ENCODE measurements around the gene CACHD1. TPM values are rescaled to one million over a fixed set of nuclear protein-coding genes. Genes with fewer than 3 reads are reported as not detected.

The CACHD1 gene
- total RNA-seq, 1 donor from 2014 or later: 9.6 TPM

DNA sequence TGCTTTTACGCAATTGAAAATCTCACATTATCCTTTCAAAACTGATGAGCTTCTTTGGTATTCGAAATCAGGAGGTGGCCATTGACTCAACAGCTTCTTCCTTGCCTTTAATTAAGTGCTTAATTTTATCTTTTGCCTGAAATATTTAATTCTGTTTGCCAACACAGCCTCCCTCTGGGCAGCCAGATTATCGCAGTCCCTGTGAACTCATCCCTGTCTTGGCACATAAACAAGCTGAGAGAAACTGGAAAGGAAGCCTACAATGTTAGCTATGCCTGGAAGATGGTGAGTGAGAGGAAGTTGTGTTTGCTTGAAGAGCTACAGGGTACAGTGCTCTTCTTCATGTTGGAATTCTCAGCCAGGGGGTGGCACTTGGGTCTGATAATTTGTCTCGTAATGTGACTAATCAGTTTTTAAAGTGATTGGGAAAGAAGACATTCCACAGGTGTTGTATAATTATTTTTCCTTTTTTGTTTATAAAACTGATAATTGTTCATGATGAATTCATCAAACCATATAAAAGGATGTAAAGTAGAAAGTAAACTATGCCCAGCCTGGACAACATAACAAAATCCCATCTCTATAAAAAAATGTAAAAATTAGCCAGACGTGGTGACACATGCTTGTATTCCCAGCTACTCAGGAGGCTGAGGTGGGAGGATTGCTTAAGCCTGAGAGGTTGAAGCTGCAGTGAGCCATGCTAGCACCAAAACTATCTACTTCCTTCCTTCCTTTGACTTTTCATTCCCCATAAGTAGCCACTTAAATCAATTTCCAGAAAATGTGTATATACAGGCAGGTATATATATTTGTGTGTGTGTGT is 184.8 kb downstream of the CACHD1 start:
- no peak for DNase-seq (ENCODE audit: low spot score)

DNA sequence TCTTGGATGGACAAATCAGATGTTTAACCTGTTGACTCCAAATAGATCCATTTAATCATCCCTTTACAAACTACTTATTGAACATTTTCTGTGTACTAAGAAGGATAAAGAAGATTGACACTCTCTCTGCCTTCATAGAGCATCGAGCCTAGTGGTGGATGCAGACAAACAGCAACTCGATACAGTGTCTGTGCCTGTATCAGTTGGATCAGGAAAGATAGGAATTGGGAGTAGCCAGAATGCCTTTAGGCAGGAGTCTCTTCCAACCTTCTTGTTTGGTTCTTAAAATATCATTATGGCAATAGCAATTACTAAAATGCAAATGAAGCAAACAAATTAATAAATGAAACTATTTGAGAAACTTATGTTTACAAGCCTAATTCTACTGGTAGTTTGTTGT is 185.9 kb downstream of the CACHD1 start:
- DNase-seq (ENCODE audit: low spot score): no peak

DNA sequence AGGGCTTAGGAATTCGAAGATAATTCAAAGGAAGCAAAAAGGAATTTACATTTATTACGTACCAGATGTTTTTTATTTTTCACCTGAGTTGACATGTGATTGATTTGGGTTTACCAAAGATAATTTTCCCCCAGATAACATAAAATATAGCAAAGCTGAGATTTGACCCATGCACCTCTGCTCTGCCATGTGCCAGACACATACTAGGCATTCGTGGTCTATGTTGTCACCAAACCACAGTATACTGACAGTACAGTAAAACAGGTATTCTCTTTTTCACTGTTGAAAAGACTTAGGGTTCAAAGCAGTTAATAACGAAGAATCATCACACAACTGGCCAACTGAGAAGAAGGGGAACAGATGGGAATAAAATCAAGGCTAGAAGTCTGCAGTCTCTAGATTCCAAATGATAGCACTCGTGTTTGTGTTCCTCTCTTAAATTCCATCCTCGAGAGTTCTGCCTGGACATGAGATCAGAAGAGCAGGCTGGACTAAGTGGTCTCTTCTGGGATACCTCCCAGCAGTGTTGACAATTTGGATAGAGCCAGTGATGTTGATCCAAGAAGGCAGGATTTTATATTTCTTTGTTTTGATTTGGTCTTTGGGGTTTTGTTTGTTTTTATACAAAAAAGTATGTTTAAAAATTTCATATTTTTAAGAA is 189.7 kb downstream of the CACHD1 start:
- DNase-seq (ENCODE audit: low spot score): no peak

DNA sequence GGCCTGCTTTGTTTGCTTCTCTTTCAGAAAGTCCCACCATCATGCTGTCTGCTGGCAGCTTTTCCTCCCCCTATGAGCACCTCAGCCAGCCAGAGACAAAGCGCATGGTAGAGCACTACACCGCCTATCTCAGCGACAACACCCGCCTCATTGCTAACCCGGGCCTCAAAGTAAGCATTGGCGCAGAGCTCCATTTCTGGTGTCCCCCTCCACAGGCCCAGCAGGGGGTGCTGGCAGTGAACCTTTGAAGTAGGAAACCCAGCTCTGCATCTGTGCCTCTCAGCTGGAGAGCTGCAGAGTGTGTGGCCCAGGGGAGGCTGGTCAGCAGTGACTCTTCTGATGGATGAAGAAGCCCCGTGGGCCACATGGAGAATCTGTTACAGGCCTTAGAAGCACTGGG is 193.7 kb downstream of the CACHD1 start:
- no peak for DNase-seq (ENCODE audit: low spot score)

DNA sequence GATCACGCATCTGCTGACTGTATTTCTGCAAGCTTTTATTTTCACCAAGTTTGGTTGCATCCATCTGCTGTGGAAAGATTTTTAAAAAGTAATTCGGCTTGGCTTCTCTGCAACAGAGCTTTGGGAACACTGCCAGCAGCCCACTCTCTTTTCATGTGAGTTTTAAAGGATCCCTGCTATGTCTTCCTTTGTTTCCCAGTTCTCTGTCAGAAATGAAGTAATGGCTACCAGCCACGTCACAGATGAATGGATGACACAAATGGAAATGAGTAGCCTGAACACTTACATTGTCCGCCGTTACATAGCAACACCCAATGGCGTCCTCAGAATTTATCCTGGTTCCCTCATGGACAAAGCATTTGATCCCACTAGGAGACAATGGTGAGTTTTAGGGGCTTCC is 194.4 kb downstream of the CACHD1 start:
- DNase-seq (ENCODE audit: low spot score): no peak

DNA sequence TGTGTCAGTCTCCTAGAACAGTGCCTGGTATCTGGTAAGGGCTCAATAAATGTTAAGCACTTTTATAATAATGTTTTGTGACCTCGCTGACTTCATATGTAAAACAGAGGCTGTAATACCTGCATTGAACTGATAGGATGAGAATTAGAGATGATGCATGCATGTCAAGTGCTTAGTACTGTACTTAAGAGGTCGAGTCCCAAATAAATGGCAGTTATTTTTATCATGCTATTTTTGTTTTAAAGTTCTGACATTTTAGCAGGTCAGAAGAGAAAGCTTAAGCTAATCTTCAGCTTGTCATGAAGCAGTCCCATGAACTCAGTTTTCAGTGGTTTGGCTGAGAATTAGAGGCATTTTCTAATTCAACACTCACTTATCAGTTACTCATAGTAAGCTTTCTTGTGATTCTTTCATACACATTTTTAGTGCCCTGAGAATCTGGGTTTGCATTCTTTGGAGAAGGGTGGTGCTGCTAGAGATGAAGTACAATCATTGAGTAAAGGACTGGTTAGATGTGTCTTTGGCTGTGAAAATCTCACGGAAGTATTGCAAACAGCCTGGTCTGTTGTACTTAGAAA is 199.3 kb downstream of the CACHD1 start:
- peak; percentile 55 for DNase-seq (ENCODE audit: low spot score)

DNA sequence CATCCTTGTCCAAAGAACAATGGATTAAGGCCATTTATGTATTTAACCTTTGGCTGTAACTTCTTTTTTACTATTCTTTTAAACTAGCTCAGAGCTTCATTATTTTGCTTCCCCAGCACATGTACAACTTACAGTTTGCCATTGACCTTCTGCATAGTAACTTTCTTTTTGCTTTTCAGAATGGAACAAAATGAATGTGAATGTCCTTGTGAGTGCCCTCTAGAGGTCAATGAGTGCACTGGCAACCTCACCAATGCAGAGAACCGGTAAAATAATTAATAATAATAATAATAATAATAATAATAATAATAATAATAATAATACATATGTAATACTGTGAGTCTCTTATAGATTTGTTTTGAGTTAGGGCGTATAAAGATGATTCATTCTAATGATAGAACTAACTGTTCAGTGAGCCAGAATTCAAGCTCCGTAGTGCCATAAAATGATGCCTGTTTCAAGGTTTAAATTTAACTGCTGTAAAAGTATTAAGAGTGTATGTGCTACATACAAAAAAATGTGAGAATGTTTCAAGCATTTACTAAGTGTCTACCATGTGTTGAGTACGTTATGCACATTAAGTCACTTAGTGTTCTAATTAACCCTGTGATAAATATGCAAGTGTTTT is 205.9 kb downstream of the CACHD1 start:
- peak; percentile 33 for DNase-seq (ENCODE audit: low spot score)

DNA sequence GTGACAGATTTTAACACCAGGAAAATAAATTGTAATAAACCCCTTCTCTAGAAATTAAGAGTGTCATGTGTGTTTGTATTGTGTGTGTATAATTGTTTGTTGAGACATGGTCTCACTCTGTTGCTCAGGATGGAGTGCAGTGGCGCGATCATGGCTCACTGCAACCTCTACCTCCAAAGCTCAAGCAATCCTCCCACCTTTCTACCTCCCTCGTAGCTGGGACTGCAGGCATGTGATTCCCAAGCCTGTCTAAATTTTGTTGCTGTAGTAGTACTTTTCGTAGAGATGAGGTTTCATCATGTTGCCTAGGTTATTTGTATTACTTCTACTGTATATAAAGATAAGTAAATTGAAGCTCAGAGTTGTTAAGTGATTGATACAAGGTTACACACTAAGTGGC is 206.5 kb downstream of the CACHD1 start:
- no peak for DNase-seq (ENCODE audit: low spot score)

DNA sequence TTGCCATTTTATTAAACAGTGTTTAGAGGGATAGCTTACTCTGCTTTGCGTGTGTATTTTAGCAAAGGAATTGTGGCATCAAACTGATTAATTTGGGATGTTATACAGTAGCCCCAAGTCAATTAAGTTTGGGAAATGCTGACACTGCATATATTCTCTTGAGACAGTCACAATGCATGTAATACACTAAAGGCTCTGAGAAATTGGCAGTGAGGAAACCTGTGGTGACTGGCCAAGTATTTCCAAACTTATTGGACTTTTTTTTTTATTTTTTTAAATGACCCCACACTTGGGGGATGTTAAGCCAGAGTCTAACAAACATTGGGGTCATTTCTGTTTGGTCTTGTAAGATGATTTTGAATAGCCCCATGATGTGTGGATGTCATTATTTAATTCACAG is 207.6 kb downstream of the CACHD1 start:
- no peak for DNase-seq (ENCODE audit: low spot score)

DNA sequence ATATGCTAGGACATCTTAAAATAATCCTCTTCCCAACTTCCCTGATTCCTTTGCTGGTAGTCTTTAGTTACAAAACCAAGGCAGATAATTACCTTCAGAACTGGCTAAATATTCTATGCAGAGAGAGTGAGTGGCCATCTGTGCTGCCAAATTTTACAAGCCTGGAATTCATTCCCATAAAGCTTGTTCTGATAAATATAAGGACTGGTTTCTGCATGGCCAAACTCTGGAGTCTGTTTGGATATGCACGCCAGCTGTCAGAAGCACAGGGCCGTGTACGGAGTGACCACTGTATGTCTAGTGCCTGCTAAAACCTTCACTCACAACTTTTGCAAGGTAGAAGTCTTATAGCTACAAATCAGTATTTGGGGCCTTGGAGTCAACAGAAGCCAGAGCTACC is 208.4 kb downstream of the CACHD1 start:
- peak; percentile 50 for DNase-seq (ENCODE audit: low spot score)

DNA sequence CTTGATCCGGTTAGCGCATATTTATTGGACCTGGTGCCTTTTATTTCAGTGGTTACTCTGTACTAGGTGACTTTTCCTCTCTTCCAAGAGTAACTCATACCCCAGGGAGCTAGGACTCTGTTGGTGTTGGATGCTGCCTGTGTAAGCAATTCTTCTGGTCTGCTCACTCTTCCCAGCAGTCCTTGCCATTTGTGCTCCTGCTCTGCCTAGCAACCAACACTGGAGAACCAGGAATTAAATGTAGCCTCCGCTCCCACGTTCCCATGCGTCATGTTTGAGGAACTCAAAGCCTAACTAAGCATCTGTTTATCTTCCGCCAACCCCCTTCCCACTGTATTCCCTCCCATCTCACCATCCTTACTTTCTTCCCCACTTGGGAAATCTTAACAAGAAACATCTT is 209.2 kb downstream of the CACHD1 start:
- peak; percentile 72 for DNase-seq (ENCODE audit: low spot score)

DNA sequence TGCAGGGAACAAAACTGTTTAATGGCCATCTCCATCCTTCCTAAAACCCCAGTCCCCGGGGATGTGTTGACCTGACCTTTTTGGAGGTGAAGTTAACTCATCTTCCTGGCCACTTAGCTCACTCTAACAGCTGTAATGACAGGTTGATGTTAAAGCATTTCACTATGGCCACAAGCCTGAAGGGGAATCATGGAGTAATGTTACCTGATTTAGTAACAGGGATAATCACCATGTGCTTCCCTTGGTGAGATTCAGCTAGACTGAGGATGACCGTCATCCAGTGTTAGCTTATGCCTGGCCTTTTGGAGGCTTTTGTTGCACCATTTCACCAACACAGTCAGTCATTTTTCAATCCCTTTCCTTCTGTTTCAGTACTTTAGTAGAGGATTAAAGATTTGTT is 210.7 kb downstream of the CACHD1 start:
- DNase-seq (ENCODE audit: low spot score): no peak

DNA sequence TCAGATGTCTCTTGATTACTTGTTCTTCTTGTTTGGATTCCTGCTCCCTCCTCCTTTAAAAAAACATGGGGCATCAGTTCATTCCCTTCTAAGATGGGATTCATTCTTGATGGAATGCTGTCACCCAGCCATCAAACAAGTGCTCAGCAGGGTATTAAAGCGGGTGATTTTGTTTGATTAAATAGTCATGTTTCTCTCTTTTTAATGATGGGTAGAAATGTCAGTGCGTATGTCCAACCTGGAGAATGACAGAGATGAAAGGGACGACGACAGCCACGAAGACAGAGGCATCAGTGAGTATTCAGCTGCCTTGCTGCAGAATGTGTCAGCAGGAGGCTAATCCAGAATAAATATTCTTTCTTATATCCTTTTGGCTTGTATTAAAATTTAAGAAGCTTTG is 211.1 kb downstream of the CACHD1 start:
- DNase-seq (ENCODE audit: low spot score): no peak

DNA sequence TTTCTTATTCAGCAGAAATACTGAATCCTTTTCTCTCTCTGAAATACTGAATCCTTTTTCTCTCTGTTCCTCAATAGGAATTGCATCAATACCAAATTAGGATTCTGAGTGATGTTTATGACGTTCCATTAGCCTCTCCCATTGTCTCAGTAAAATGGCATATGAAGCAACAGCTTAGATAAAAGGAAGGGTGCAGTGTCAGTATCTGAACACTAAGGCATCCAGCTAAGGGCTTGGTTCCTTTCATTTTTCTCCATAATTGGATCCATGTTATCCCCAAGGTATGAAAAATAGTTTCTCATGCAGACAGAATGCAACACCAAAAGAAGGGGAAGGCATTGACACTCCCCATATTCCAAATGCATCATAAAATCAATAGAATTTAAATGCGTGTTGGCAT is 213.5 kb downstream of the CACHD1 start:
- DNase-seq (ENCODE audit: low spot score): no peak

DNA sequence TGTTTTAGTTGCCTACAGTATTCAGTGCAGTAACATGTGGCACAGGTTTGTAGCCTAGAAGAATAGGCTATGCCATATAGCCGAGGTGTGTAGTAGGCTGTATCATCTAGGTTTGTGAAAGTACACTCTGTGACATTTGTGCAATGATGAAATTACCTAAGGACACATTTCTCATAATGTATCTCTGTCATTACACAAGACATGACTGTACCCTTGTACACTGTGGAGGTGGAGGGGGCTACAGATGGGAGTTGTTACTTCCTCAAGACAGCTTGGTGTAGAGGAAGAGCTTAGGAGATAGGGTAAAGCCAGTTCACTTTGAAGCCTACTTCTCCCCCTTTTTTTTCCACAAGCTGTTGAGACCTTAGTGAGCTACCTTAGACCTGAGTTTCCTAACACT is 215.3 kb downstream of the CACHD1 start:
- DNase-seq (ENCODE audit: low spot score): no peak

DNA sequence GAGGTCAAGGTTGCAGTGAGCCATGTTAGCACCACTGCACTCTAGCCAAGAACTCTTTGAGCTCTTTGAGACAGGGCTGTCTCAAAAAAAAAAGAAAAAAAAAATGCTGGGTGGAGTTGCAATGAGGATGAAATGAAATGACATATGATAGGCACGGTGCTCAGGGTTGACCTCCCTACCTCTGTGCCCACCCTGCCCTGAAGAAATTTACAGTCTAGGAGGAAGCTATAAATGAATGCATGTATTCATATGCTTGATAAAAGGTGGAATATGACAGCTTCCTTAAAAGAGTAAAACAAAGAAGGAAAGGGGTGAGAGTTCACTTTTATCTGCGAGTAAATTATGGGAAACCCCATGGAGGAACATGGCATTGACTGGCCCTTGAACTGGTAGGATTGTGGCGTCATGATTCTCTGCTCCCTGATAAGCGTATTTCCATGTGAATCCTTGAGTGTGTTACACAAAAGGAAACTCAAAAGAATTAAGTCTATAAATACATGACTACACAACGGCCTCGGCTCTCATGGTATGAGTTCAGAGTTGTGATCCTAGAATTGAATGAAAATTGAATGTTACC is 215.9 kb downstream of the CACHD1 start:
- no peak for DNase-seq (ENCODE audit: low spot score)

DNA sequence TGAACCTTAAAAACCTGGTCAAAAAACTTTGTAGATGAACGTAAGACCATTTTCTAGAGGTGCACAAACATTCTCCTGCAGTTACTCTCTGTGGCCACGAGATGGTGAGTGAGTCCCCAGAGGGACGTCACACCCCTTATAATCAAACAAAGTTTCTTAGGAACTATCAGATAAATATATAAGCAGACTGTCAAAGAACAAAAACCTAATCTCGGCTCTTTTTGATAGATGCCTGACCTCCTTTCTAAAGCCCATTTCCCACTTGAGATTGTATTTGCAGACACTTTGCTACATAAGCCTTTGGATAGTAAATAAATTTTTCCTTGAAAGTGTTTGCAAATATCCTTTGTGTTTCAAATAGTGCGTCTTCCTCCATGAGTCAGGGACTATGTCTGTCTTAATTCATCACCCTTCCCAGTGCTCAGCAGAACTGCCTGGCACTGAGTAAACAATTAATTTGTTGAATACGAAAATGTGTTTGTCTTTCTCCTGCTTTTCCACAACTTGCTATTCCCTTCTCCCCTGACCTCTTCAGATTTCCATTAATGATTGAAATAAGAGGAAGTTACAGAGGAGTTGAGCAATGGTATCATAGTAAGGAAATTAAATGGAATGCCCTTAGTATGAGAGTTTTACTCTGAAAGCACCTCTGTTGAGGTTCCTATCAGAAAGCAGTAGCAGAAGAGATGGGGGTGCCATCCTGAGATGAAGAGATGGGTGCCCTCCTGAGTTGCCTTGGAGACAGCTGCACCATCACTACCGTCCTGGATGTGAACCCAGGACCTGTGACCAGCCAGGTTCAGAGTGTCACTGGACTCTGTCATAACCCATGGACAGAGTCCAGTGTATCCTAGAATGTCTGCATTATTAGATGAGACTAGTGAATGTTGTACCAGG is 217.1 kb downstream of the CACHD1 start:
- peak; percentile 63 for DNase-seq (ENCODE audit: low spot score)

DNA sequence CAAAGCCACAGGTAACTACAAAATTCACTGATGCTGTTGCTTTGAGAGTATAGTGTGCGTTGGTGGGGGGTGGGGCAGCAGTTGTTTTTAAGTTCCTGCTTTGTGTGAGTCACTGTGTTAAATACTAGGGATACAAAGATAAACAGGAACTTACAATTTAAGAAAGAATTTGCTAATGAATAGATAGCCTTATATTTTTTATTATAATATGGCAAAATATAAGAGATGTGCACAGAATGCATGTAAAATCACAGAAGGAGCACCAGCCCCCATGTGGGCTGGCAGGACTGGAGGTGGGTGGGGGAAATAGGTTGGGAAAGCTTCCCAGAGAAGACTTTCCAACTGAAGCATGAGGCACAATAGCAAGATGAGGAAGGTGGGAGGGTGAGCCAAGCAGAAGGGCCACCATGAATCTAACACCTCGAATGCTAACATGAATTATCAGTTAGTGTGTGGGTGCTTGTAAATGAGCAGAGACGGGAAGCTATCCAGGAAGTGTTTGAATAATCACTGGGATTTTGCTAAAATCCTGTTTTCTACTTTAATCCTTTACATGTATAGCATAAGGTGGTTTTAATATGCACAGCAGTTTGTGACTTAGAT is 217.9 kb downstream of the CACHD1 start:
- DNase-seq (ENCODE audit: low spot score): no peak

DNA sequence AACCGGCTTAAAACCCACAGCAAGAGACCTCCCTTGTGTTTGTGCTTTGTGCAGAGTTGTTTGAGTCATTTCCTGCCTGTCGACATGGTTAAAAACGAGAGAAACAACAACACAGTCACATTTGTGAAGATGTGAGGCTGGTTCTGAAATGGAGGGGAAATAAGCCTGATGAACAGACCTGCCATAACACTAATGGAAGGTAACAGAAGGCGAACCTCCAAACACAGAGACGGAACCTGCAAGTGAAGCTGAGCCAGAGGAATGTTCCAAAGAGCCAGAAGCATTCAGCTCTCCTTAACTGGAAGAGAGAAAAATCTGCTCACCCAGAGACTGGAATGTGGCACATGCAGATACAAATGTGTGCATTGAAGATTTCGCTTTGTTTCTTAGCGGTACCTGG is 221.7 kb downstream of the CACHD1 start:
- DNase-seq (ENCODE audit: low spot score): no peak

DNA sequence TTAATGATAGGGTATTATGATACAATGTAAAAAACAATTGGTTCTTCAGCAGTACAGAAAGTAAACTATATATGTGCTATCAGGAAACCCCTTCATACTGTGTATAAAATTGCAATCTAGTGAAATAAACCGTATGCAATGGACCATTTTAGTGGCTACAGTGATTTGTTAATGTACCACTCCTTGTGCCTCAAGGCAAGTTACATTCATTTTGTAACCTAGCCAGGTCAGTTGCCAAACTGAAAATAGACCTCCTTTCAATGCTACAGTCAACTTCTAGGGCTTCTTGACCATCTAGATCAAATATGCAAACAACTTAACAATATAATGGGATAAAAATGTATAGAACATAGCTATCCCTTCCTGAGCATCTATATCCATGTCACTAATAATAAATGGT is 223.0 kb downstream of the CACHD1 start:
- DNase-seq (ENCODE audit: low spot score): no peak

DNA sequence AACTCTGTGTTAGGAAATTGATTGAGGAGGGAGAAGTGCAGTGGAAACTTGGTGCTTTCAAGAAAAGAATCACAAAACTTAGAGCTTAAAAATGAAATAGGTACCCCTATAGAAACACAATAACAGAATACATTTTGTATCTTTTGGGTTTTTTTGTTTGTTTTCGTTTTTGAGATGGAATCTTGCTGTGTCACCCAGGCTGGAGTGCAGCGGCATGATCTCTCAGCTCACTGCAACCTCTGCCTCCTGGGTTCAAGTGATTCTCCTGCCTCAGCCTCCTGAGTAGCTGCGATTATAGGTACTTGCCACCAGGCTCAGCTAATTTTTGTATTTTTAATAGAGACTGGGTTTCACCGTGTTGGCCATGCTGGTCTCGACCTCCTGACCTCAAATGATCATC is 223.5 kb downstream of the CACHD1 start:
- DNase-seq (ENCODE audit: low spot score): no peak

Measured in umbilical cord (tissue), 2 donors.